RCC 7860 (cell line): Measurements from ENCODE around the gene PCDHGB2.

Experiments used
- DNase-seq: peaks from one replicate; pipeline ENCODE4 v3.0.0-alpha.2; 2015; ENCODE audit warnings: low spot score
- FAIRE-seq: peaks from 2 replicates; lab custom pipeline; 2012; peaks lifted over from hg19 to GRCh38; lab: Jason Lieb, UNC

The PCDHGB2 gene

GRCh38 chr5:141411575-141411974 is 51.8 kb downstream of the PCDHGB2 start:
- FAIRE-seq (no peak), DNase-seq (no peak)
